Measurements from ENCODE around the gene CLIP1. TPM values are rescaled to one million over a fixed set of nuclear protein-coding genes. Genes with fewer than 3 reads are reported as not detected.

The CLIP1 gene
- total RNA-seq, 1 donor from 2014 or later = 70.0 TPM

GRCh38 chr12:122295877-122296276 is 126.6 kb downstream of the CLIP1 start:
- Mint-ChIP-seq H3K27me3 (ENCODE audit: low read depth, unreplicated experiment) (no peaks in the 10 kb centered on the region), H3K36me3 (ENCODE audit: low read depth, unreplicated experiment) (peaks cover 14% of the 10 kb centered on the region), H3K4me3 (ENCODE audit: unreplicated experiment) (no peak overlapping the region), H3K9me3 (ENCODE audit: unreplicated experiment) (no peaks in the 10 kb centered on the region), H3K4me1 (ENCODE audit: low read depth, unreplicated experiment) (no peaks in the 10 kb centered on the region), H3K27ac (ENCODE audit: unreplicated experiment) (no peak overlapping the region)
- no peaks in the 10 kb centered on the region for H3K4me1 ChIP-seq (ENCODE audit: insufficient read depth, low read length)
- H3K27me3 ChIP-seq (ENCODE audit: insufficient read depth, low read length) = no peaks in the 10 kb centered on the region
- no peak overlapping the region for H3K4me2 ChIP-seq (ENCODE audit: low read length)
- H3K79me2 ChIP-seq (ENCODE audit: insufficient read depth, low read length) = no peaks in the 10 kb centered on the region
- DNase-seq (ENCODE audit: low read depth) = no peak
- FAIRE-seq = no peak
- no peak overlapping the region for H3K9ac ChIP-seq (ENCODE audit: low read length)
- H2AFZ ChIP-seq (ENCODE audit: low read depth, low read length) = no peak overlapping the region
- H4K20me1 ChIP-seq (ENCODE audit: insufficient read depth, low read length) = no peaks in the 10 kb centered on the region
- no peak overlapping the region for H3K4me3 ChIP-seq (ENCODE audit: insufficient read depth, low read depth, low read length)
- peaks cover 21% of the 10 kb centered on the region for H3K36me3 ChIP-seq (ENCODE audit: insufficient read depth, low read length)
- no peak overlapping the region for H3K27ac ChIP-seq (ENCODE audit: low read depth, low read length)
- H3K9me3 ChIP-seq (ENCODE audit: insufficient read depth, low read depth, low read length) = no peaks in the 10 kb centered on the region
- no peak for TF ChIP-seq CTCF (IDR thresholded peaks at IDR 0.05; ENCODE audit: insufficient read depth, low read depth, low read length)

- FAIRE-seq = no peak
- H3K27me3 Mint-ChIP-seq (ENCODE audit: low read depth, unreplicated experiment) = no peaks in the 10 kb centered on the region
- TF ChIP-seq CTCF (IDR thresholded peaks at IDR 0.05; ENCODE audit: insufficient read depth, low read depth, low read length) = no peak
- TF ChIP-seq EZH2 (IDR thresholded peaks at IDR 0.05; ENCODE audit: insufficient read depth, low read length) = no peak
These were observed 129.4 kb downstream of the CLIP1 start for GRCh38 chr12:122293081-122293480.

GRCh38 chr12:122291431-122291830 is 131.0 kb downstream of the CLIP1 start:
- no peak for DNase-seq (ENCODE audit: low read depth)
- Mint-ChIP-seq H3K27ac (ENCODE audit: unreplicated experiment) (no peak overlapping the region), H3K27me3 (ENCODE audit: low read depth, unreplicated experiment) (no peaks in the 10 kb centered on the region), H3K4me1 (ENCODE audit: low read depth, unreplicated experiment) (peaks cover 2% of the 10 kb centered on the region), H3K9me3 (ENCODE audit: unreplicated experiment) (no peaks in the 10 kb centered on the region), H3K4me3 (ENCODE audit: unreplicated experiment) (no peak overlapping the region), H3K36me3 (ENCODE audit: low read depth, unreplicated experiment) (peaks cover 8% of the 10 kb centered on the region)
- Histone ChIP-seq H3K27me3 (ENCODE audit: insufficient read depth, low read length) (no peaks in the 10 kb centered on the region), H2AFZ (ENCODE audit: low read depth, low read length) (no peak overlapping the region), H3K9ac (ENCODE audit: low read length) (no peak overlapping the region), H3K27ac (ENCODE audit: low read depth, low read length) (no peak overlapping the region), H4K20me1 (ENCODE audit: insufficient read depth, low read length) (no peaks in the 10 kb centered on the region), H3K4me3 (ENCODE audit: insufficient read depth, low read depth, low read length) (no peak overlapping the region), H3K4me1 (ENCODE audit: insufficient read depth, low read length) (no peaks in the 10 kb centered on the region), H3K4me2 (ENCODE audit: low read length) (no peak overlapping the region), H3K79me2 (ENCODE audit: insufficient read depth, low read length) (no peaks in the 10 kb centered on the region), H3K36me3 (ENCODE audit: insufficient read depth, low read length) (peaks cover 4% of the 10 kb centered on the region), H3K9me3 (ENCODE audit: insufficient read depth, low read depth, low read length) (no peaks in the 10 kb centered on the region)
- no peak for FAIRE-seq
- no peak for TF ChIP-seq CTCF (IDR thresholded peaks at IDR 0.05; ENCODE audit: insufficient read depth, low read depth, low read length)
- no peak for TF ChIP-seq EZH2 (IDR thresholded peaks at IDR 0.05; ENCODE audit: insufficient read depth, low read length)

More at GRCh38 chr12:122293081-122293480, 129.4 kb downstream of the CLIP1 start:
- Histone ChIP-seq H3K4me3 (ENCODE audit: insufficient read depth, low read depth, low read length) (no peak overlapping the region), H3K9me3 (ENCODE audit: insufficient read depth, low read depth, low read length) (no peaks in the 10 kb centered on the region), H3K79me2 (ENCODE audit: insufficient read depth, low read length) (no peaks in the 10 kb centered on the region), H3K27ac (ENCODE audit: low read depth, low read length) (no peak overlapping the region), H3K4me1 (ENCODE audit: insufficient read depth, low read length) (no peaks in the 10 kb centered on the region), H3K27me3 (ENCODE audit: insufficient read depth, low read length) (no peaks in the 10 kb centered on the region), H3K36me3 (ENCODE audit: insufficient read depth, low read length) (peaks cover 16% of the 10 kb centered on the region), H4K20me1 (ENCODE audit: insufficient read depth, low read length) (no peaks in the 10 kb centered on the region), H2AFZ (ENCODE audit: low read depth, low read length) (no peak overlapping the region), H3K4me2 (ENCODE audit: low read length) (no peak overlapping the region), H3K9ac (ENCODE audit: low read length) (no peak overlapping the region)
- H3K27ac Mint-ChIP-seq (ENCODE audit: unreplicated experiment) = no peak overlapping the region
- DNase-seq (ENCODE audit: low read depth) = no peak
- peaks cover 2% of the 10 kb centered on the region for H3K4me1 Mint-ChIP-seq (ENCODE audit: low read depth, unreplicated experiment)
- H3K4me3 Mint-ChIP-seq (ENCODE audit: unreplicated experiment) = no peak overlapping the region
- peaks cover 11% of the 10 kb centered on the region for H3K36me3 Mint-ChIP-seq (ENCODE audit: low read depth, unreplicated experiment)
- no peaks in the 10 kb centered on the region for H3K9me3 Mint-ChIP-seq (ENCODE audit: unreplicated experiment)
